CD4-positive, alpha-beta T cell (primary cell): ENCODE data around the gene PRR16. TPM values are rescaled to one million over a fixed set of nuclear protein-coding genes. Genes with fewer than 3 reads are reported as not detected.

ENCODE experiments used
- ATAC-seq: fragments of 200-7000 bp; cut with Tn5 transposase; one replicate; pipeline ENCODE4 v1.10.0; 2022; ENCODE audit warnings: mild to moderate bottlenecking; ENCODE audit not compliant: poor library complexity
- CTCF ChIA-PET: fragments of 350-600 bp; sonication (Branson Sonifier 250); formaldehyde crosslinking; loops from one replicate; lab custom pipeline; 2021; ENCODE audit warnings: antibody characterized with exemption, inconsistent platforms; lab: Charles Lee
- POLR2A ChIA-PET: fragments of 350-600 bp; sonication (Branson Sonifier 250); formaldehyde crosslinking; loops from one replicate; lab custom pipeline; 2021; ENCODE audit warnings: antibody characterized with exemption, inconsistent platforms; lab: Charles Lee
- DNase-seq, 14 experiments: peaks; one replicate each; pipeline ENCODE4 v3.0.0-alpha.2; 2013 to 2020; ENCODE audit warnings: mixed read lengths in 2 of 14
- H3K27ac ChIP-seq, 2 donors: one replicate each; pipeline versions ENCODE4 v1.5.1 to v1.7.0; 2013; ENCODE audit warnings: low read length in 2 of 2, low read depth in 1 of 2, mild to moderate bottlenecking in 1 of 2
- H3K27me3 ChIP-seq, 2 experiments: 1 replicate in 1 of 2; 2 replicates in 1 of 2; pipeline versions ENCODE4 v1.6.1 to v1.7.0; 2013; ENCODE audit warnings: low read length in 2 of 2, control low read depth in 1 of 2, mild to moderate bottlenecking in 1 of 2, moderate library complexity in 1 of 2; ENCODE audit not compliant: insufficient read depth in 2 of 2, control insufficient read depth in 1 of 2
- H3K36me3 ChIP-seq: one replicate; pipeline ENCODE4 v1.6.1; 2013; ENCODE audit warnings: low read length, control low read depth; ENCODE audit not compliant: insufficient read depth
- H3K4me1 ChIP-seq: one replicate; pipeline ENCODE4 v1.6.1; 2013; ENCODE audit warnings: low read length, control low read depth; ENCODE audit not compliant: insufficient read depth
- H3K4me3 ChIP-seq: one replicate; pipeline ENCODE4 v1.5.1; 2013; ENCODE audit warnings: mild to moderate bottlenecking, low read length, moderate library complexity
- H3K9me3 ChIP-seq, 2 experiments: 1 replicate in 1 of 2; 2 replicates in 1 of 2; pipeline versions ENCODE4 v1.6.1 to v1.7.0; 2013; ENCODE audit warnings: low read length in 2 of 2, mild to moderate bottlenecking in 2 of 2, control low read depth in 1 of 2, moderate library complexity in 1 of 2; ENCODE audit not compliant: control insufficient read depth in 1 of 2, insufficient read depth in 1 of 2
- H3K27ac Mint-ChIP-seq: one replicate; pipeline ENCODE4 v1.8.0; 2020; ENCODE audit warnings: mixed read lengths
- H3K27me3 Mint-ChIP-seq: one replicate; pipeline ENCODE4 v1.8.0; 2021; ENCODE audit warnings: mixed read lengths
- H3K36me3 Mint-ChIP-seq: one replicate; pipeline ENCODE4 v1.8.0; 2021; ENCODE audit warnings: low read depth, mixed read lengths
- H3K4me1 Mint-ChIP-seq: one replicate; pipeline ENCODE4 v1.8.0; 2021; ENCODE audit warnings: low read depth, mixed read lengths
- H3K4me3 Mint-ChIP-seq: one replicate; pipeline ENCODE4 v1.8.0; 2020; ENCODE audit warnings: mild to moderate bottlenecking, mixed read lengths
- H3K9me3 Mint-ChIP-seq: one replicate; pipeline ENCODE4 v1.8.0; 2020; ENCODE audit warnings: mixed read lengths
- CTCF ChIP-seq: fragments of 200-600 bp; IDR thresholded peaks from one replicate; pipeline ENCODE4 v1.8.0; 2022; ENCODE audit warnings: antibody characterized with exemption, mild to moderate bottlenecking
- intact Hi-C, 2 experiments: fragments of 100-400 bp; cut with DNase I in 1 of 2; cut with micrococcal nuclease in 1 of 2; formaldehyde crosslinking; loops; one replicate each; pipeline versions ENCODE4 v1.15.1 to v1.9.0; 2023 to 2025; cut with DNase I, micrococcal nuclease
- total RNA-seq, 174 experiments: library from RNA in 2 of 174; stranded (reverse) in 2 of 174; gene quantifications; one replicate each; pipeline ENCODE4 v1.2.3 and lab custom pipeline; 2021 to 2026

The PRR16 gene
- total RNA-seq, 2 experiments from 2014 or later: not detected

- POLR2A ChIA-PET: no interaction called here
- no peaks in the 10 kb centered on the region for H3K9me3 ChIP-seq
- Mint-ChIP-seq H3K4me1 (no peaks in the 10 kb centered on the region), H3K36me3 (no peaks in the 10 kb centered on the region), H3K27me3 (no peaks in the 10 kb centered on the region), H3K9me3 (peaks cover 2% of the 10 kb centered on the region), H3K27ac (no peak overlapping the region), H3K4me3 (no peak overlapping the region)
- no peaks in the 10 kb centered on the region for H3K27me3 ChIP-seq
- no peak for TF ChIP-seq CTCF
- no peak overlapping the region for H3K27ac ChIP-seq
- no peaks in the 10 kb centered on the region for H3K4me1 ChIP-seq
- ATAC-seq: no peak
- CTCF ChIA-PET: no interaction called here
- H3K4me3 ChIP-seq: no peak overlapping the region
- intact Hi-C loops: no loop called here
- H3K36me3 ChIP-seq: no peaks in the 10 kb centered on the region
- DNase-seq: no peak
These were observed 48.0 kb downstream of the PRR16 start for GRCh38 chr5:120512068-120512467.

- Mint-ChIP-seq H3K36me3 (no peaks in the 10 kb centered on the region), H3K27ac (no peak overlapping the region), H3K4me1 (no peaks in the 10 kb centered on the region), H3K9me3 (peaks cover 2% of the 10 kb centered on the region), H3K4me3 (no peak overlapping the region), H3K27me3 (no peaks in the 10 kb centered on the region)
- DNase-seq (no peak), ATAC-seq (no peak)
- intact Hi-C loops: no loop called here
- H3K36me3 ChIP-seq: no peaks in the 10 kb centered on the region
- no peaks in the 10 kb centered on the region for H3K9me3 ChIP-seq
- no peaks in the 10 kb centered on the region for H3K27me3 ChIP-seq
- ChIA-PET CTCF (no interaction called here), POLR2A (no interaction called here)
- no peak for TF ChIP-seq CTCF
- H3K27ac ChIP-seq: no peak overlapping the region
- H3K4me1 ChIP-seq: no peaks in the 10 kb centered on the region
- no peak overlapping the region for H3K4me3 ChIP-seq
These were observed 48.9 kb downstream of the PRR16 start for GRCh38 chr5:120512791-120513650.

GRCh38 chr5:120516805-120517204 is 52.7 kb downstream of the PRR16 start:
- ATAC-seq (no peak), DNase-seq (no peak)
- POLR2A ChIA-PET: no interaction called here
- Histone ChIP-seq H3K27ac (no peak overlapping the region), H3K4me1 (no peaks in the 10 kb centered on the region), H3K36me3 (no peaks in the 10 kb centered on the region), H3K27me3 (no peaks in the 10 kb centered on the region), H3K4me3 (no peak overlapping the region), H3K9me3 (no peaks in the 10 kb centered on the region)
- H3K36me3 Mint-ChIP-seq: no peaks in the 10 kb centered on the region
- CTCF ChIA-PET: no interaction called here
- no peaks in the 10 kb centered on the region for H3K27me3 Mint-ChIP-seq
- no peak overlapping the region for H3K4me3 Mint-ChIP-seq
- no peaks in the 10 kb centered on the region for H3K4me1 Mint-ChIP-seq
- no peak overlapping the region for H3K27ac Mint-ChIP-seq
- H3K9me3 Mint-ChIP-seq: peaks cover 2% of the 10 kb centered on the region
- no peak for TF ChIP-seq CTCF
- intact Hi-C loops: no loop called here
